ENCODE measurements around the gene SEPTIN5. TPM values are rescaled to one million over a fixed set of nuclear protein-coding genes. Genes with fewer than 3 reads are reported as not detected.

SEPTIN5 gene
- total RNA-seq, 1 experiment from 2014 or later = 2.0 TPM

DNA sequence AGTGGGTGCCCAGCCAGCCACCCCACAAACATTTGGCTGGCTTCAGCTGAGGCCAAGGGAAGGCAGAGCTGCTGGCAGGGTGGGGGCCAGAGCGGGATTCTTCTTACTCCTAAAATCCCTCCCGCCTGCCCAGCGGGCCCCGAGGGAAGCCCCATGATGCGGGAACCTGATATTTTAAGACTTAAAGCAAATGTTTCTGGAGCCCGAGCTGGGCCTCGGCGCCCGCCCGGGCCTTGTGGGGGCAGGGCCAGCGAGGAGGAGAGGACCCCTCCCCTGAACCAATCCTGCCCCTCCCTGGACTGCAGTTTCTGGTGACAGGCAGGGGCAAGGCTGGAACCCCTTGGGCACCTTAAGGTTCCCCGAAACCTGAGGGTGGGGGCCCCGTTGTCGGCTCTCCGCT, 26.3 kb downstream of the SEPTIN5 start:
- intact Hi-C loops (cut with micrococcal nuclease) = no loop called here
- ChIA-PET POLR2A (no interaction called here), CTCF (interaction anchor here (0.6 to 1.1 kb wide), 2 partner anchors 9 to 19 kb away, joined by 3 read pairs; no protein-coding TSS in a partner anchor)

DNA sequence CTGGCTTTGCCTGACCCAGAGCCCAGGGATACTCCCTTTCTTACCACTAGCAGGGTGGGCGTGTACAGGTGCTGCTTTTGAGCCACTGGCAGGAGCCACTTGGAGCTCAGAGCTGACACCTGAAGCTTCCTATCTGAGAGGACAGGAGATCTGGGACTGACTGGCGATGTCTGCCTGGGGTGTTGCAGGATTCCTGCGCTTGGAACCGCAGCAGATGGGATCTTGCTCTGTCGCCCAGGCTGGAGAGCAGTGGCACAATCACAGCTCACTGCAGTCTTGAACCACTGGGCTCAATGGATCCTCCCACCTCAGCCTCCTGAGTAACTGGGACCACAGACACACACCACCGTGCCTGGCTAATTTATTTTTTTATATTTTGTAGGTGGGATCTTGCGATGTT, 26.8 kb downstream of the SEPTIN5 start:
- Mint-ChIP-seq H3K36me3 (ENCODE audit: insufficient read depth, unreplicated experiment) (no peaks in the 10 kb centered on the region), H3K4me3 (ENCODE audit: unreplicated experiment) (no peak overlapping the region), H3K4me1 (ENCODE audit: insufficient read depth, unreplicated experiment) (no peaks in the 10 kb centered on the region), H3K27me3 (ENCODE audit: insufficient read depth, unreplicated experiment) (no peaks in the 10 kb centered on the region), H3K27ac (ENCODE audit: low read depth, unreplicated experiment) (no peak overlapping the region), H3K9me3 (ENCODE audit: unreplicated experiment) (no peaks in the 10 kb centered on the region)
- no peak for DNase-seq (ENCODE audit: unreplicated experiment)
- ChIA-PET CTCF (interaction anchor here (0.6 to 2.0 kb wide), 3 partner anchors 9 to 169 kb away, joined by 3 to 7 read pairs (median 3); no protein-coding TSS in a partner anchor), POLR2A (no interaction called here)
- no peak for TF ChIP-seq CTCF (IDR thresholded peaks at IDR 0.05; ENCODE audit: unreplicated experiment)
- no TSS peak for BruUV-seq (replicated peaks)
- intact Hi-C loops (cut with micrococcal nuclease) = no loop called here

More for the DNA sequence above, 26.3 kb downstream of the SEPTIN5 start:
- Mint-ChIP-seq H3K4me1 (ENCODE audit: insufficient read depth, unreplicated experiment) (no peaks in the 10 kb centered on the region), H3K27me3 (ENCODE audit: insufficient read depth, unreplicated experiment) (no peaks in the 10 kb centered on the region), H3K27ac (ENCODE audit: low read depth, unreplicated experiment) (no peak overlapping the region), H3K9me3 (ENCODE audit: unreplicated experiment) (no peaks in the 10 kb centered on the region), H3K36me3 (ENCODE audit: insufficient read depth, unreplicated experiment) (no peaks in the 10 kb centered on the region), H3K4me3 (ENCODE audit: unreplicated experiment) (no peak overlapping the region)
- no TSS peak for BruUV-seq (replicated peaks)
- no peak for DNase-seq (ENCODE audit: unreplicated experiment)
- TF ChIP-seq CTCF (IDR thresholded peaks at IDR 0.05; ENCODE audit: unreplicated experiment) = no peak

DNA sequence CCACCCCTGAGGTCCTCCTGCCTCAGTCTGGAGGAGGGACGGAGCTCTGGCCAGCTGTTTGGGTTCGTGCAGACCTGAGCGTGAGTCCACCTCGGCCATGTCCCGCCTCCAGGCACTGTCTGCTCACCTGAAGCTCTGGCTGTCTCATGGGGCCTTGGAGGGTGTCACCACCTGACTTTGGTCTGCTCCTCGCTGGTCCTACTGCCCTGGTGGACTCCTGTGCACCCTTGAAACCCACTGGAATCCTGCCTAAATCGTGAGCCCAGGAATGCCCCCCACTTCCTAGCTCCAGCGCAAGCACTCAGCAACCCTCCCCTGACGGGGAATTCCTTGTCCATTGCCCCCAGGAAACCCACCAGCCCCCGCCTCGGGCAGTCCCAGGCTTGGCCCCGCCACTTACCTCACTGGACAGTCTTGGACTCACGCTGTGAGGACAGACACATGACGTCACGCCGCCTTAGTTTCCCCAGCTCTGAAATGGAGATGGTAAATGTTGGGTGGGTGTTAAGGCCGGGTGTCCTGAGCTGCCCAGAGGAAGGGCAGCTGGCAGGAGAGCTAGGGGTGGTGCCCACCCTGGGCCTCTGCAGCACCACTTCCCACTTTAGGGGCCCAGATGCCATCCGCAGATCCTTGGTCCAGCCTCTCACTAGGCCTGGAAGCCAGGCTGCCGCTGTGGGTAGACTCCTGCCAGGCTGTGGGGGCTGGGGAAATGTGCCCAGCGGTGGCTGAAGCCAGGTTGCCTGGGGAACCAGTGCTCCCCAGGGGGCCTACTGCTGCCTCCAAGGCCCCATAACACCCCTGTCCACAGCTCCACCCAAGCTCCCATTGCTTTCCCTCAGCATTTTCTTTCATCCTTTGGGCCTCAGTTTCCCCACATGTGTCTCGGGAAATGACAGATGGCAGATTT, 28.1 kb downstream of the SEPTIN5 start:
- no TSS peak for BruUV-seq (replicated peaks)
- POLR2A ChIA-PET = interaction anchor here (0.6 kb wide), 1 partner anchor 191 kb away, joined by 3 read pairs; no protein-coding TSS in a partner anchor
- Mint-ChIP-seq H3K4me3 (ENCODE audit: unreplicated experiment) (no peak overlapping the region), H3K4me1 (ENCODE audit: insufficient read depth, unreplicated experiment) (no peaks in the 10 kb centered on the region), H3K27me3 (ENCODE audit: insufficient read depth, unreplicated experiment) (no peaks in the 10 kb centered on the region), H3K27ac (ENCODE audit: low read depth, unreplicated experiment) (no peak overlapping the region), H3K9me3 (ENCODE audit: unreplicated experiment) (no peaks in the 10 kb centered on the region), H3K36me3 (ENCODE audit: insufficient read depth, unreplicated experiment) (no peaks in the 10 kb centered on the region)
- CTCF ChIA-PET = interaction anchor here (0.5 to 2.0 kb wide), 5 partner anchors 12 to 204 kb away, joined by 3 to 7 read pairs (median 6); no protein-coding TSS in a partner anchor
- intact Hi-C loops (cut with micrococcal nuclease) = no loop called here
- no peak for TF ChIP-seq CTCF (IDR thresholded peaks at IDR 0.05; ENCODE audit: unreplicated experiment)
- no peak for DNase-seq (ENCODE audit: unreplicated experiment)

GRCh38 chr22:19743081-19743480, 28.8 kb downstream of the SEPTIN5 start:
- intact Hi-C loops (cut with micrococcal nuclease) = no loop called here
- POLR2A ChIA-PET = no interaction called here
- Mint-ChIP-seq H3K4me1 (ENCODE audit: insufficient read depth, unreplicated experiment) (no peaks in the 10 kb centered on the region), H3K4me3 (ENCODE audit: unreplicated experiment) (no peak overlapping the region), H3K27me3 (ENCODE audit: insufficient read depth, unreplicated experiment) (no peaks in the 10 kb centered on the region), H3K27ac (ENCODE audit: low read depth, unreplicated experiment) (no peak overlapping the region), H3K36me3 (ENCODE audit: insufficient read depth, unreplicated experiment) (no peaks in the 10 kb centered on the region), H3K9me3 (ENCODE audit: unreplicated experiment) (no peaks in the 10 kb centered on the region)
- no TSS peak for BruUV-seq (replicated peaks)
- TF ChIP-seq CTCF (IDR thresholded peaks at IDR 0.05; ENCODE audit: unreplicated experiment) = no peak
- CTCF ChIA-PET = interaction anchor here (0.5 to 2.0 kb wide), 3 partner anchors 12 to 204 kb away, joined by 3 to 7 read pairs (median 6); no protein-coding TSS in a partner anchor
- no peak for DNase-seq (ENCODE audit: unreplicated experiment)
